GM19455 (cell line): ENCODE data around the gene AVPR2.

Experiments used
- ATAC-seq: cut with Tn5 transposase; IDR thresholded peaks from one replicate; pipeline ENCODE4 v1.9.1; 2021; ENCODE audit not compliant: unreplicated experiment

AVPR2 gene

DNA sequence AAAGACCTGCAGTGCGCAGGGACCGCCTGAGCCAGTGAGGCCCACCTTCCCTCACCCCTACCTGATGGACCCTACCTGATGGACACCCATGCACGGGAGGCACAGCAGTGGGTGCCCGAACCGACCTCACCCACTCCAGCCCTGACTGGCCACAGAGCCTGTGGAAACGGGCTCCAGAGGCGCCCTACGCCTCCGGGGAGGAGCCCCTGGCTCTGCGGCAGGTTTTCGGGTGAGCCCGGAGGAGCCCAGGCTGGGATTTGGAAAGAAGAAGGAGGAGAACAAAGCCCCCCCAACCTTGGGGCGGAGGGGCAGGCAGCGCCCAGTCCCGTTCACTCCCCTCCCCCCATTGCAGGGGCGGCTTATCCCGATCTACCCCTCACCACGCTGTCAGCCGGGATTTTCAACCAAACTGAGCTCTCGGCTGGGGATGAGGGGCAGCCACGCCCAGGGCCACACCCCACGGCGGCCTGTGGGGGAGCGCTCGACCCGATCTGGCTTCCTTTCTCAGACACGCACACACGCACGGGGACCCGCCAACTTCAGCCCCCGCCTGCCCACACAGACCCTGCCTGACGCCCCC lies 19.2 kb upstream of the AVPR2 start:
- ATAC-seq, result no peak

DNA sequence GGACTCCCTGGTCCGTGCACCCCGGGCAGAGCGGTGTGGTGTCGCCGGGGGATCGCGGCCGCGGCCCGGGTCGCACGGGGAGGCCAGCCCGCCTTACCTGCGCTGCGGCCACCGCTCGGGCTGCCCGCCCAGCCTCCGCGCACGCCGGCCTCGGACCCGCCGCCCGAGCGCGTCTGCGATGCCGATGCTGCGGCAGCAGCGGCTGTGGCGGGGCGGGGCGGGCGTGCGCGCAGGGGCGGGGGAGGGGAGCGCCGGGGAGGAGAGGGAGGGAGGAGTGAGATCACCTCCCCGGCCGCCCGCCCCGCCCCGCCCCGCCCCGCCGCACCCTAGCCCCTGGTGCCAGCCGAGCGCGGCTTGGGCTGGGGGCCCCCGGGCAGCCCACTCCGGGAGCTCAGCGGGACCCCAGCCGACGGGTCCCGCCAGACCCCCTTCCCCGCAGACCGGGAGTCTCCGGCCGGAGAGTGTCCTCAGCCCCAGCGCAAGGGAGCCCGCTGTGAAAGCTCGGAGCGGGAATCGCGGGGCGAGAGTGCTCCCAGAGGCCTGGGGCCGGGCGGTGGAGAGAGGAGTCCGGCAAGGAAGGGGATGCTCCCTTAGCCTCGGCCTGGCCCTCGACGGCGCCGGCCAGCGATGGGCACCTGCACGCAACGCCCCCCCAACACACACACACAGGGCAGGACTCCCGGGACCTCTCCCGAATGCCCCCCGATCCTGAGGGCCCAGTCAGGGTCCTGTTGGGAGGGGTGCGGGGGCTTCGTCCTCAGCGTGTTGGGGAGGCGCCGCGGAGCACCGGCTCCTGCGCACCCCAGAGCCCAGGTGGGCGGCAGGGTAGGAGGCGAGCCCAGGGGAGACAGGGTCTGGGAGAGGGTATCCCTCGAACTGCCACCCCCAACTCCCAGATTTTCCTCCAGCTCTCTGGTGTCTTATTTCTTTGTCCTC lies 18.2 kb upstream of the AVPR2 start, which contains the start of gene L1CAM:
TSS of gene L1CAM (minus strand) at position 206 of the 936 bp plus-strand sequence. CDS start 10,337 bp downstream, outside the sequence.
- ATAC-seq, result no peak

DNA sequence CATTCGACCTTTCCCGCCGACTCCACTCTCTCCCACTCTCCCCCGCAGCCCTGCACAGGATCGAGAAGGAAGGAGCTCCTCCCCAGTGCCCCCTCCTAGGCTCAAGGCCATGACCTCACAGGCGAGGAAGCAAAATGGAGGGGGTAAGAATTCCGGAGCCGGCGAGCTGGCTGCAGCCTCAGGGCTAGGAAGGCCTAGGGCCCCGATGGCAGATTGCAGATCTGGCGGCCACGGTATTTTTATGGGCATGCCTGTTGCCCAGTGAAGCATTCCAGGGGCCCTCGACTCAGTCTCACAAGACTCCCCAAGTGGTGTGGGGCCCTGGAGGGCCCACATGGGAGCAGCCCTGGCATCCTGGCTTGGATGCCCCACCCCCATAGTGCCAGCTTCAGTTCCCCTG lies 17.6 kb upstream of the AVPR2 start:
- ATAC-seq, result no peak

DNA sequence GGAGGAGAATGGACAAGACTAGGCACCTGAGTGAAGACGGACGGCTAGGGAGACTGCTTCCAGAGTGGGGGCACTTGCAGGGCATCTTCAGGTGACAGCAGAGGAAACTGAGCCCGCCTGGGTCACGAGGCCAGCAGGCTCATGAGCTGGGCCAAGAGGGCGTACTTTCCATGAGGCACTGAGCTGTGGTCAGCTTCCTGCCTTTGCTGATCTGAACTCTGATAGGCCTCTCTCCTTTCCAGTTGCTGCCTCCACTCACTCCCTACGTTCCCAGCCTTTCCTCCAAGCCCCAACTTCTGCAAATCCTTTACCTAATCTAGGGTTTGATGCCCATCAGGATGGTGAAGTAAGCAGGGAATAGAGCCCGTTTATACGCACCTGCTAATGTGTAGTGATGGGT lies 17.1 kb upstream of the AVPR2 start:
- no peak for ATAC-seq

DNA sequence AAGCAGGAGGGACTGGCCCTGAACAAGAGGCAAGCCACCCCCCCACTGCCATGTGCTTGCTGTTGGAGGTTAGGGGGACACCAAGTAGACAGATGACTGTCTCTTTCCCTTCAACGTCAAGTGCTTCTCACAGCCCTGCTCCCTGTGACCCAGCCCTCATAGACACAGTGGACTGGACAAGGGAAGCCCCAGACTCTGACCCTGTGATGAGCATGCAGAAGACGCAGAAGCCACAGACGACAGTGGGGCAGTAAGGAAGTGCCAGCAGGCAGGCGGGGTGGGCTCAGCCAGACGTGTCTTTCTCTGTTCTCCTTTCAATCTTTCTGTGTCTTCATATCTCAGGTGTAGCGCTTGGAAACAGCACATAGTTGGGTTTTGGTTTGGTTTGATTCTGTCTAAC lies 16.1 kb upstream of the AVPR2 start:
- ATAC-seq, result no peak

DNA sequence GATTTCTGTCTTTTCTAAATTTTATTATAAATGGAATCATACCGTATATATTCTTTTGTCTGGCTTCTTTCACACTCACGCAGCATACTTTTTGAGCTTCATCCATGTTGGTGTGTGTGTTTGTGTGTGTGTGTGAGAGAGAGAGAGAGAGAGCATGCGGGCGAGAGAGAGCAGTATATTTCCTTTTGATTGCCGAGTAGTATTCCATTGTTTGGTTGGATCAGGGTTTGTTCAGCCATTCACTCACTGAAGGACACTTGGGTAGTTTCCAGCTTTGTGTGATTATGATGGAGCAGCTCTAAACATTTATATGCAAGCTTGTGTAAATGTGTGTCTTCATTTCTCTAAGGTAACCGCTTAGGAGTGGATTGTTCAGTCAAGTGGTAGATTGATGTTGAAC lies 15.3 kb upstream of the AVPR2 start:
- no peak for ATAC-seq

DNA sequence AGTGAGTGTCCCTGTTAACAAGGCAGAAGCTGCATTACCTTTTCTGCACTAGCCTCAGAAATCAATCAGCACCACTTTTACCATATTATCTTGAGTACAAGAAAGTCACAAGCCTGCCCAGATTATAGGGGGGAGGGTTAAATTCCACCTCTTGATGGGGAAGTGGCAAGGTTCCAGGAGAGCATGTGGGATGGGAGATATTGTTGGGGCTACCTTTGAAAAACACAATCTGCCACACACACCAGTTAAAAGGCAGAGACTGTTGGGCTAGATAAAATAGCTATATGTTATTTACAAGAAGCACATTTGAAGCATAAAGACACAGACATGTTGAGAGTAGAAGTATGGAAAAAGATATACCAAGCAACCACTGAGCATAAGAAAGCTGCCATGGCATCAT lies 6.6 kb upstream of the AVPR2 start:
- no peak for ATAC-seq

DNA sequence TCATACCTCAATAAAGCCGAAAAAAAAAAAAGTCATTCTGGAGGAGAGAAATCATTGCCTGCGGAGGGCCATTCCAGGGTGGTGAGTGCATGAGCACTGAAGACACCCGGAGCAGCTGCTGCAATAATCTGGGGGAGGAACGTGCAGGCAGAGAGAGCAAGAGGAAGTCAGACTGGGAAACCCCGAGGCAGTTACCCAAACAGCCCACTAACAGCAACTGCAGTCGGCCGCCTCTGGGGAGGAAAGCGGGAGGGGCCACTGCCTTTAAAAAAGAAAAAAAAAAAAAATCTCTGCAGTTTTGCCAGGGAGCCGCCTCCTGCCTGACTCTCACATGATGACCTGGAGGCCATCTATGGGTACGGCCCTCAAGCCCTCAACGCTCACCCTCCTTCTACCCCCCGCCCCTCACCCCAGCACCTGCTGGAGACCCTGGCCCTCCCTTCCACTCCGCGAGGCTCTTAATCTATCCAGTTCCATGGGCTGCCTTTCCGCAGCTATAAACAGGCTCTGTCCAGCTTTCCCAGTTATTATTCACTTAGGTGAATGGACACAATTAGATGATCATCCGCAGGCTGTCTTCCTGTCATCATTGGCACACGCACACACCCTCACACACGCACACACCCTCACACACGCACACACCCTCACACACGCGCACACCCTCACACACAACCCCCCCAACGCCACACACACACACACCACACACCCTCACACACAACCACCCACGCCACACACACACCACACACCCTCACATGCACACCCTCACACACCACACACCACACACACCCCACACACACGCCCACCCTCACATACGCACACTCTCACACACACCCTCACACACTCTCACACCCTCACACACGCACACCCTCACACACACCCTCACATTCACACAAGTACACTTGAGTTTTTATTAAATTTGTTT lies 3.4 kb upstream of the AVPR2 start:
- ATAC-seq, result peak; percentile 75

DNA sequence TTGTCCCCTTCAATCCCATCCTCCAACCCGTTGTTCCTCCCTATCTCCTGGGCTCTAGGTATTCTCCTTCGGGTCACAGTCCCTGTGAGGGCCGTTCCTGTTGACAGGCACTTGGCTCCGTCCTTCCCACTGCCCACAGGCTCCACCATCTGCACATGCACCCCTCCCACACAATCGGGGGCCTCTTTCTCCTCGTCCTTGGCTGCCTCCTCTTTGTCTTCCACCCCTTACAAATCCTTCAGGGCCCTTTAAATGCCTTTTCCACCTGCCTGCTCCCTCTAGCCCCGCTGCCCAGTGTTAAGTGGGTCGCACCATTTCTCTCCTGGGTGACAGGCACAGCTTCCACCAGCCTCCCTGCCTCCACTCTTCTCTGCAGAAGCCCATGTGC lies 2.7 kb upstream of the AVPR2 start:
- ATAC-seq, result no peak

DNA sequence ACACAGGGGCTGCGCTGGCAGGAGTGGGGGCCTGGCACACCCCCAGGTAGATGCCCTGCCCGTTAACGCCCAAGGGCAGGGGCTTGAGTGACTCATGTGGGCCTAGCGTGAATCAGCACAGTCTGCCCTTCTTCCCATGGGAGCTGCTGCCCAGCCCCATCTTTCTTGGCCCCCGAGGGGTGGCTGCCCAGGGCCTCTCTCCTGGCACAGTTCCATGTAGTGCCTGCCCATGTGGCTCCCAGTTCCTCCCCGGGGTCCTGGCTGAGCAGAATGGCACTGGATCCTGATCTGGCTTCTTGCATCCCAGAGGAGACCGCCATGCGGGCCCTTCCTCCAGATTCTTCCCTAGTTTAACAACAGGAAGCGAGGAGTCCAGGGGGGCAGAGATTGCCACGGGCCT lies 2.1 kb upstream of the AVPR2 start:
- no peak for ATAC-seq

DNA sequence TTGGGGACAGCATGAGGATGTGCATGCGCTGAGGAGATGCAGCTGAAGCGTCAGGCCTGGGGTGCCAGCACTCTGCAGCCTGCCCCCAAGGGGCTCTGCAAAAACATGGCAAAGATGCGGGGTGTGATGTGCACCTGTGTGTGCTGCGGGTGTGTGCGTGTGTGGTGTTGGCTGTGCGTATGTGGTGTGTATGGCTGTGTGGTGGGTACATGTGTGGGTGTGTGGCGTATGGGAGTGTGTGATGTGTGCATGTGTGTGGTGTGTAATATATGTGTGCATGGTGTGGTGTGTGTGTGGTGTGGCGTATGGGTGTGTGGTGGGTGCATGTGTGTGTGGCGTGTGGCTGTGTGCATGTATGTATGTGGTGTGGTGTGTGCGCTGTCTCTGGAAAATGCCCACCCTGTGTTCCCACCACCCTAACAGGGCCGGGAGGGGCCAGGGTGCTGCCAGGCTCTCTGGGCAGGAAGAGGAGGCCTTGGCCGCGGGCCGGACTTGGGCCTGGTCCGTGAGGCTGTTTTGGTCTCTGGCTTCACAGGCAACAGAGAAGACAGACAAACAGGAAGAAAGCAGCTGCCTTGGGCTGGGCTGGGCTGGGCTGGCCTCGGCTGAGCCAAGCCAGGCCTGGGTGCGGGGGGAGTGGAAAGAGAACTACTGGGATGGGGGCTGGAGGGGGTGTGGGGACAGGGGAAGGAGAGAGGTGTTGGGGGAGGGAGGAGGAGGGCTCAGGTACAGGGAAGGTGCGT lies 1.1 kb upstream of the AVPR2 start:
- no peak for ATAC-seq

DNA sequence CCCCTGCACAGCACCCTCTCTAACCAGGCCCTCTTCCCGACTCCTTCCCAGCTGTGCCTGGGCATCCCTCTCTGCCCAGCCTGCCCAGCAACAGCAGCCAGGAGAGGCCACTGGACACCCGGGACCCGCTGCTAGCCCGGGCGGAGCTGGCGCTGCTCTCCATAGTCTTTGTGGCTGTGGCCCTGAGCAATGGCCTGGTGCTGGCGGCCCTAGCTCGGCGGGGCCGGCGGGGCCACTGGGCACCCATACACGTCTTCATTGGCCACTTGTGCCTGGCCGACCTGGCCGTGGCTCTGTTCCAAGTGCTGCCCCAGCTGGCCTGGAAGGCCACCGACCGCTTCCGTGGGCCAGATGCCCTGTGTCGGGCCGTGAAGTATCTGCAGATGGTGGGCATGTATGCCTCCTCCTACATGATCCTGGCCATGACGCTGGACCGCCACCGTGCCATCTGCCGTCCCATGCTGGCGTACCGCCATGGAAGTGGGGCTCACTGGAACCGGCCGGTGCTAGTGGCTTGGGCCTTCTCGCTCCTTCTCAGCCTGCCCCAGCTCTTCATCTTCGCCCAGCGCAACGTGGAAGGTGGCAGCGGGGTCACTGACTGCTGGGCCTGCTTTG lies 1.1 kb downstream of the AVPR2 start:
- no peak for ATAC-seq

DNA sequence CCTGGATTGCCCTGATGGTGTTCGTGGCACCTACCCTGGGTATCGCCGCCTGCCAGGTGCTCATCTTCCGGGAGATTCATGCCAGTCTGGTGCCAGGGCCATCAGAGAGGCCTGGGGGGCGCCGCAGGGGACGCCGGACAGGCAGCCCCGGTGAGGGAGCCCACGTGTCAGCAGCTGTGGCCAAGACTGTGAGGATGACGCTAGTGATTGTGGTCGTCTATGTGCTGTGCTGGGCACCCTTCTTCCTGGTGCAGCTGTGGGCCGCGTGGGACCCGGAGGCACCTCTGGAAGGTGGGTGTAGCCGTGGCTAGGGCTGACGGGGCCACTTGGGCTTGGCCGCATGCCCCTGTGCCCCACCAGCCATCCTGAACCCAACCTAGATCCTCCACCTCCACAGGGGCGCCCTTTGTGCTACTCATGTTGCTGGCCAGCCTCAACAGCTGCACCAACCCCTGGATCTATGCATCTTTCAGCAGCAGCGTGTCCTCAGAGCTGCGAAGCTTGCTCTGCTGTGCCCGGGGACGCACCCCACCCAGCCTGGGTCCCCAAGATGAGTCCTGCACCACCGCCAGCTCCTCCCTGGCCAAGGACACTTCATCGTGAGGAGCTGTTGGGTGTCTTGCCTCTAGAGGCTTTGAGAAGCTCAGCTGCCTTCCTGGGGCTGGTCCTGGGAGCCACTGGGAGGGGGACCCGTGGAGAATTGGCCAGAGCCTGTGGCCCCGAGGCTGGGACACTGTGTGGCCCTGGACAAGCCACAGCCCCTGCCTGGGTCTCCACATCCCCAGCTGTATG lies 1.8 kb downstream of the AVPR2 start:
- no peak for ATAC-seq

DNA sequence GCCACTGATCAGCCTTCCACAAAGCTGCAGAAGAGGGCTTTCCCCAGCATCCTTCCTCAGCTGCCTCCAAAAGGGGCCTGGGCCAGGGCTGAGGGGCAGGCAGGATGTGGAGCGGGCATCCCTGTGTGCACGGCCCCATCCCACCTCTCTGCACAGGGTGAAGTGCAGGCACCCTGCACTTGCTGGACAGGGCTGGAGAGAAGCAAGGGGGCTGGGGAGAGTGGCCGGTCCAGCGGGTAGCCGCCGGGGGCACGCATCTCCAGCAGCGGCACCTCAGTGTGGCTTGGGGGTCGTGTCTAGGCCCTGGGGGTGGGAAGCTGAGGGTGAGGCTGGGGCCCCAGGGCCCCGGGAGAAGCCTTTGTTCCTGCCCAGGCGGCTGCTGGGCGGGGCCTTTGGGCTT lies 3.0 kb downstream of the AVPR2 start:
- no peak for ATAC-seq

DNA sequence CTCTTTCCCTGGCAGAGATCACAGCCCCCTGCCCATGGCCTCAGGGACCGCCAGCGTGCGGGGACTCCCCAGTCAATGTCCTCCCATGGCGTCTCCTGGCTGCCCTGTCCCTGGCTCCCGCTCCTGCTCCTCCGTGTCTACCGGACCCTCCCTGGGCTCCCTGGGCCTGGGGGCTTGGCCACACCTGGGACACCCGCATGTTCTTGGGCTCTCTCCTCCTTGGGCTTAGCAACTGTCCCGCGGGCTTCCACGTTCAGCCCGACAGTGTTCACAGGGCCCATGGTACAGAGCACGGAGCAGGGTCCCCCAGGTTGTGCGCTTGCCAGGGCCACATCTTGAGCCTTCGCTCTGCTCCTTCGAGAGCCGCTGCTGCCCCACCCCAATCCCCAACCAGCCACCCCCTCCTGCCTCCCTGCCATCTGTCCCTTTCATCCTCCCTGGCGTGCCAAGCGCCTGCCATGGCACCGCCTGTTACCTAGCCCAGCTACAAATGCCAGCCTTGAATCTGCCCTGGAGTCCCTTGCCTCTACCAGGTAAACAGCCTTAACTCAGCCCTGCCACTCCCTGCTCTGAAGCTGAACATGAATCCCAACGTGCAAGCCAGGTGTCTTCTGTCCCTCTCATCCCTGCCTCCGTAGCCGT lies 3.9 kb downstream of the AVPR2 start:
- no peak for ATAC-seq

DNA sequence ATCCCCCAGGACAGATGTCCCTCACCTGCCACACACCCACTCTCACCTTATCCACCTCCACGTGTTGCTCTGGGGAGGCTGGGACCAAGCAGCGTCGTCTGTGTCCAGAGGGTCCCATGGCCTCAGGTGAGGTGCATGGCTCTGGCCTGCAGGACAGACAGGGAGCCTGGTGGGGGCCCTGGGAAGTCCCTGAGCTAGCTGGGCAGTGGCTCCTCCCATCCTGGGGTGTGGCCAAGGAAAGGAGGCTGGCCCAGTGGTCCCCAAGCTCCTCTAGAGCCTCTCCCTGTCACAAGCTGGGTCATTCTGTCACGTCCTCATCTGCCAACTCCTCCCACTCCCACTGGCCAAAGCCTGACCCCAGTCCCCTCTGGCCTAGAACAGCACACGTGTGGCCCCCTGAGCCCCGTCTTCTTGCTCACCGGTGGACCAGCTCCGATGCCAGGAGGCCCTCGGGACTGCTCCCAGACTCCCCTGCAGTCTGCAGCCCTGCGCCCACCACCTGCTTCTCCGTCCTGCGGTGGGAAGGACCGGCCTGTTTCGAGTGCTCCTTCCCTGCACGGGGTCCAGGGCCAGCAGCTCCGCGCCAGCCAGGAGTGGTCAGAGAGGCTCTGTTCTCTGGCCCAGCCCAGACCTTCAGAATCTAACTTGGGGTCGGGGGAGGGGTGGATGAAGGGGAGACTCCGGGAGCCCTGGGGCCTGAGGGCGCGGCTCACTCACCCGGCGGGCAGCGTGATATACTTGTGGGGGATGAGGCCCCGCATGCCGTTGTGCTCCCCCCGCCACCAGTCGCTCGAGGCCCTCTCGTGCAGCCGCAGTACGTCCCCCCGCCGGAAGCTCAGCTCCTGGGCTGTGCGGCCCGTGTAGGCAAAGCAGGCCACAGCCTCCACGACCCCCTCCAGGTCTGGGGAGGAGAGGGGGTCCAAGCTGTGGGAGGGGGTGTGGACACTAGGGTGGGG lies 4.8 kb downstream of the AVPR2 start:
- no peak for ATAC-seq

DNA sequence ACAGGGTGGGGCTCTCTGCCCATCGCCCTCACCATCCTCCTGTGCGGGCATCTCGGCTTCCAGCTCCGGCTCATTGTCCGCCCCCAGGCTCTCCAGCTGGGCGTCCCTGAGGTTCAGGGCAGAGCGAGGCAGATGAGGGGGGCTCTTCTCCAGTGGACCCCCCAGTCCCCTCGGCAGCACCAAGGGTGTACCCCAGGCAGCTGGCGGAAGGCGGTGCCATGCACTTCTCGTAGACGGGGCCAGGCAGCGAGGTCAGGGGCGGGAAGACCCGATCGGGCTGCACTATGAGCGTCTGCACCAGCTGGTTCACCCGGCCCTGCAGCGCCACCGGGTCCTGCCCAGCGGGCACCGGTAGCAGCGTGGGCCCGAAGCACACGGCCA lies 5.5 kb downstream of the AVPR2 start:
- ATAC-seq, result no peak

DNA sequence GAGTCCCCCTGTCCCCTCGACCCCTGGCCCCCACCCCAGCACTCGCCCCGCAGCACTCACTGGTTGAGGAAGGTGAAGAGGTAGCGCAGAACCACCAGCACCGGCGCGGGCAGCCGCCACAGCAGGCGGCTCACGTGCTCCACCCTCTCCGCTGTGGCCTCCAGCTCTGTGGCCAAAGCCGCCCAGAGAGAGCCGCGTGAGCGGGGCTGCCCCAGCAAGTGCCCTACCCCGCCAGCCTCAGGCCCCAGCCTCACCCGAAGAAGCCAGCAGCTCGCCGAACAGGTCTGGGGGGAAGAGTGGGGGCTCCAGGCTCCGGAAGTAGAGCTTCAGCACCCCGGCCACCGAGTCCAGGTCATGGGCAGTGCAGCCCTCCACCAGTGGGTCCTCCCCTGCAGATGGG lies 6.0 kb downstream of the AVPR2 start:
- no peak for ATAC-seq
